Measurements from ENCODE around the gene ADRA2A. TPM values are rescaled to one million over a fixed set of nuclear protein-coding genes. Genes with fewer than 3 reads are reported as not detected.

ADRA2A gene
- polyA plus RNA-seq, 1 donor (not counting 4 experiments of a cell fraction or from before 2014, with no cell fraction given), result not detected

DNA sequence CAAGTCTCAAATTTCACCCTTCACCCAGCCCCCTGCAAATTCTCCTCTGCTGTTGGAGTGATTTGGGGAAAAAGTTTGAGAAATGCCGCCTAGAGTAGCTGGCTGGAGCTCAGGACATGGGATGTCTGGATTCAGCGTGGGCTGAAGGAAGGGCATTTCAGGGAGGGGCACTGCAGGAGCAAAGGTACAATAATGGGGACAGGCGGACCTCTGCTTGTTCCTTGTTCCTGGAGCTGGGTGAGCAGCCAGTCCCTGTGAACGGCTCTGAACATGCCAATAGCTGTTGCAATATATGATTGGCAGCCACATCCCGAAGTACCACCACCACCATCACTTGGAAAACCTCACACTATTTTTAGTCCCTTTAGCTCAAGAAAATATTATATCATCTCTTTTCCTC, 23.4 kb downstream of the ADRA2A start:
- Histone ChIP-seq H3K9me3 (ENCODE audit: control insufficient read depth, low read depth, low read length) (no peaks in the 10 kb centered on the region), H3K27ac (ENCODE audit: control insufficient read depth, insufficient read depth, low read length) (no peak overlapping the region), H3K4me3 (ENCODE audit: control insufficient read depth in 2 of 3, extremely low read depth in 1 of 3, insufficient read depth in 2 of 3, low read depth in 1 of 3, low read length in 3 of 3) (no peak overlapping the region), H2AFZ (ENCODE audit: control insufficient read depth, low read length) (no peak overlapping the region), H3K4me1 (ENCODE audit: control insufficient read depth, extremely low read depth, insufficient read depth, low read length) (no peaks in the 10 kb centered on the region), H3K4me2 (ENCODE audit: control insufficient read depth, extremely low read depth, insufficient read depth, low read depth, low read length) (no peak overlapping the region), H3K79me2 (ENCODE audit: control insufficient read depth, insufficient read depth, low read length) (no peaks in the 10 kb centered on the region), H3K9me1 (ENCODE audit: control insufficient read depth, extremely low read depth, insufficient read depth, low read length) (no peaks in the 10 kb centered on the region), H3K36me3 (ENCODE audit: control insufficient read depth in 2 of 2, extremely low read depth in 1 of 2, insufficient read depth in 2 of 2, low read length in 2 of 2) (no peaks in the 10 kb centered on the region), H3K27me3 (ENCODE audit: control insufficient read depth, extremely low read depth, insufficient read depth, low read length) (no peaks in the 10 kb centered on the region), H3K9ac (ENCODE audit: control insufficient read depth, extremely low read depth, insufficient read depth, low read length) (no peak overlapping the region), H4K20me1 (ENCODE audit: control insufficient read depth, extremely low read depth, insufficient read depth, low read length) (no peaks in the 10 kb centered on the region)
- dilution Hi-C loops (cut with MboI; ENCODE audit: extremely low pct_ligation_motif_present, low sequenced_read_pairs), result no loop called here
- DNase-seq (ENCODE audit: low read depth, low spot score), result no peak
- TF ChIP-seq CTCF (optimal IDR thresholded peaks at IDR 0.05 in 1 of 3, IDR thresholded peaks at IDR 0.05 in 1 of 3, conservative IDR thresholded peaks at IDR 0.05 in 1 of 3; ENCODE audit: extremely low read depth in 1 of 3, insufficient read depth in 2 of 3, low read length in 3 of 3), result no peak
- no peak for TF ChIP-seq EZH2 (IDR thresholded peaks at IDR 0.05; ENCODE audit: low read length)
- no peak for FAIRE-seq

- Histone ChIP-seq H2AFZ (ENCODE audit: control insufficient read depth, low read length) (no peak overlapping the region), H4K20me1 (ENCODE audit: control insufficient read depth, extremely low read depth, insufficient read depth, low read length) (no peaks in the 10 kb centered on the region), H3K9me1 (ENCODE audit: control insufficient read depth, extremely low read depth, insufficient read depth, low read length) (no peaks in the 10 kb centered on the region), H3K36me3 (ENCODE audit: control insufficient read depth in 2 of 2, extremely low read depth in 1 of 2, insufficient read depth in 2 of 2, low read length in 2 of 2) (no peaks in the 10 kb centered on the region), H3K27ac (ENCODE audit: control insufficient read depth, insufficient read depth, low read length) (no peak overlapping the region), H3K9ac (ENCODE audit: control insufficient read depth, extremely low read depth, insufficient read depth, low read length) (no peak overlapping the region), H3K79me2 (ENCODE audit: control insufficient read depth, insufficient read depth, low read length) (no peaks in the 10 kb centered on the region), H3K27me3 (ENCODE audit: control insufficient read depth, extremely low read depth, insufficient read depth, low read length) (no peaks in the 10 kb centered on the region), H3K4me2 (ENCODE audit: control insufficient read depth, extremely low read depth, insufficient read depth, low read depth, low read length) (no peak overlapping the region), H3K4me1 (ENCODE audit: control insufficient read depth, extremely low read depth, insufficient read depth, low read length) (no peaks in the 10 kb centered on the region), H3K9me3 (ENCODE audit: control insufficient read depth, low read depth, low read length) (no peaks in the 10 kb centered on the region), H3K4me3 (ENCODE audit: control insufficient read depth in 2 of 3, extremely low read depth in 1 of 3, insufficient read depth in 2 of 3, low read depth in 1 of 3, low read length in 3 of 3) (no peak overlapping the region)
- no peak for TF ChIP-seq CTCF (optimal IDR thresholded peaks at IDR 0.05 in 1 of 3, IDR thresholded peaks at IDR 0.05 in 1 of 3, conservative IDR thresholded peaks at IDR 0.05 in 1 of 3; ENCODE audit: extremely low read depth in 1 of 3, insufficient read depth in 2 of 3, low read length in 3 of 3)
- dilution Hi-C loops (cut with MboI; ENCODE audit: extremely low pct_ligation_motif_present, low sequenced_read_pairs), result no loop called here
- DNase-seq (ENCODE audit: low read depth, low spot score) (no peak), FAIRE-seq (no peak)
Measured at GRCh38 chr10:111101796-111102195, 25.0 kb downstream of the ADRA2A start.
